OCI-LY7 (cell line): ENCODE data around the gene MPI. TPM values are rescaled to one million over a fixed set of nuclear protein-coding genes. Genes with fewer than 3 reads are reported as not detected.

Experiments
- BruUV-seq: library from RNA; stranded (reverse); fragments of 400-500 nt; replicated peaks from 2 replicates; lab custom pipeline; 2021; lab: Mats Ljungman, UMichigan
- CTCF ChIA-PET: fragments of 300-600 bp; sonication (Branson Sonifier 250); formaldehyde crosslinking; loops from one replicate; lab custom pipeline; 2022; ENCODE audit warnings: antibody characterized with exemption; ENCODE audit not compliant: unreplicated experiment; lab: Charles Lee
- POLR2A ChIA-PET: fragments of 300-600 bp; sonication (Branson Sonifier 250); formaldehyde crosslinking; loops from one replicate; lab custom pipeline; 2022; ENCODE audit warnings: antibody characterized with exemption; lab: Charles Lee
- DNase-seq: peaks from one replicate; pipeline ENCODE4 v3.0.0-alpha.2; 2015; ENCODE audit warnings: low spot score
- H2AFZ ChIP-seq: fragments of 200-600 bp; sonication (generic), shearing (Covaris generic); 2 replicates; pipeline ENCODE4 v1.6.1; 2014; ENCODE audit warnings: mild to moderate bottlenecking, antibody characterized with exemption, low read length, moderate library complexity
- H3K27ac ChIP-seq: fragments of 200-600 bp; sonication (generic); 2 replicates; pipeline ENCODE4 v1.5.1; 2014; ENCODE audit warnings: mixed run types, low read depth, mild to moderate bottlenecking, moderate library complexity, low read length, inconsistent platforms; ENCODE audit not compliant: poor library complexity, severe bottlenecking
- H3K36me3 ChIP-seq: fragments of 200-600 bp; sonication (generic); 2 replicates; pipeline ENCODE4 v1.6.1; 2014; ENCODE audit warnings: mild to moderate bottlenecking, antibody characterized with exemption, low read length, moderate library complexity, mixed read lengths; ENCODE audit not compliant: insufficient read depth
- H3K4me1 ChIP-seq: fragments of 200-600 bp; sonication (generic); 2 replicates; pipeline ENCODE4 v1.5.1; 2014; ENCODE audit warnings: mild to moderate bottlenecking, low read length; ENCODE audit not compliant: insufficient read depth, poor library complexity, severe bottlenecking
- H3K4me2 ChIP-seq: fragments of 200-600 bp; sonication (generic); 2 replicates; pipeline ENCODE4 v1.6.1; 2014; ENCODE audit warnings: mild to moderate bottlenecking, low read length
- H3K4me3 ChIP-seq: fragments of 200-600 bp; sonication (generic); 2 replicates; pipeline ENCODE4 v1.5.1; 2014; ENCODE audit warnings: mild to moderate bottlenecking, low read depth, low read length; ENCODE audit not compliant: poor library complexity, severe bottlenecking
- H3K79me2 ChIP-seq: fragments of 200-600 bp; sonication (generic); 2 replicates; pipeline ENCODE4 v1.6.1; 2016; ENCODE audit warnings: low read depth, mild to moderate bottlenecking, low read length, moderate library complexity, mixed read lengths; ENCODE audit not compliant: insufficient read depth
- H3K9me2 ChIP-seq: fragments of 200-600 bp; sonication (generic); 2 replicates; pipeline ENCODE4 v1.6.1; 2016; ENCODE audit warnings: mild to moderate bottlenecking, low read length, mixed read lengths; ENCODE audit not compliant: insufficient read depth
- H3K9me3 ChIP-seq: fragments of 200-600 bp; sonication (generic); 2 replicates; pipeline ENCODE4 v1.6.1; 2014; ENCODE audit warnings: mild to moderate bottlenecking, mixed run types, low read length, mixed read lengths
- H4K20me1 ChIP-seq: fragments of 200-600 bp; sonication (generic); 2 replicates; pipeline ENCODE4 v1.6.1; 2014; ENCODE audit warnings: mild to moderate bottlenecking, antibody characterized with exemption, low read length, moderate library complexity, mixed read lengths; ENCODE audit not compliant: insufficient read depth
- CTCF ChIP-seq: fragments of 200-600 bp; sonication (generic); conservative IDR thresholded peaks from 2 replicates; pipeline ENCODE4 v1.5.1; 2014; ENCODE audit warnings: mild to moderate bottlenecking, antibody characterized with exemption, low read length, moderate library complexity, mixed read lengths
- EZH2phosphoT487 ChIP-seq: fragments of 200-600 bp; sonication (generic); IDR thresholded peaks from 2 replicates; pipeline ENCODE4 v1.6.1; 2018; ENCODE audit warnings: low read depth, borderline replicate concordance, mild to moderate bottlenecking, mixed run types, antibody characterized with exemption, low read length, moderate library complexity, mixed read lengths
- intact Hi-C: fragments of 100-400 bp; cut with micrococcal nuclease; formaldehyde crosslinking; loops from one replicate; pipeline ENCODE4 v1.10.0; 2022; ENCODE audit not compliant: unreplicated experiment
- total RNA-seq, 2 experiments: library from RNA; depleted of rRNA in 1 of 2; stranded (reverse); fragments of >200 nt in 1 of 2; shearing (Covaris generic) in 1 of 2; gene quantifications; 2 replicates each; pipeline ENCODE4 v1.2.3, GENCODE V29; 2014 to 2022

Gene MPI
- total RNA-seq, 2 experiments from 2014 or later = 58.9 to 67.2 TPM

- Histone ChIP-seq H3K36me3 (peaks cover 77% of the 10 kb centered on the region), H3K9me3 (no peaks in the 10 kb centered on the region), H3K27ac (peak overlapping the region; percentile 19), H4K20me1 (no peaks in the 10 kb centered on the region), H3K9me2 (no peaks in the 10 kb centered on the region), H3K4me1 (peaks cover 39% of the 10 kb centered on the region), H2AFZ (no peak overlapping the region), H3K4me3 (no peak overlapping the region), H3K4me2 (0 out of 2 replicates have a peak overlapping the region, but pooled peaks have one; percentile 2), H3K79me2 (peaks cover 7% of the 10 kb centered on the region; the same call in 1 of the 2 replicates)
- ChIA-PET CTCF (interaction anchor here (0.5 to 1.6 kb wide), 12 partner anchors 8 to 405 kb away, joined by 3 to 6 read pairs (median 3); partner anchors contain the start of gene ULK3), POLR2A (interaction anchor here (0.9 to 1.5 kb wide), 4 partner anchors 12 to 43 kb away, joined by 3 to 6 read pairs (median 4); partner anchors contain the start of gene MPI)
- TF ChIP-seq EZH2phosphoT487 (no peak), CTCF (peak; percentile 99)
- no TSS peak for BruUV-seq
- DNase-seq = peak; percentile 72
- intact Hi-C loops = loop anchor here (1.0 to 5.0 kb wide), 4 partner anchors 49 to 264 kb away; partner anchors contain the start of gene ULK3
Observed at GRCh38 chr15:74901612-74902063, 11.8 kb downstream of the MPI start.

GRCh38 chr15:74902295-74903075 lies 12.6 kb downstream of the MPI start:
- Histone ChIP-seq H3K9me2 (no peaks in the 10 kb centered on the region), H4K20me1 (no peaks in the 10 kb centered on the region), H3K4me2 (peak overlapping the region; percentile 12; the same call in 1 of the 2 replicates), H3K4me1 (peaks cover 45% of the 10 kb centered on the region), H3K79me2 (peaks cover 7% of the 10 kb centered on the region; the same call in 1 of the 2 replicates), H3K4me3 (no peak overlapping the region), H3K9me3 (no peaks in the 10 kb centered on the region), H3K36me3 (peaks cover 70% of the 10 kb centered on the region), H3K27ac (peak overlapping the region; percentile 19), H2AFZ (no peak overlapping the region)
- POLR2A ChIA-PET = interaction anchor here (0.5 to 1.5 kb wide), 6 partner anchors 12 to 181 kb away, joined by 3 to 6 read pairs (median 5); partner anchors contain the start of gene MPI
- CTCF ChIA-PET = interaction anchor here (0.5 to 1.6 kb wide), 13 partner anchors 7 to 406 kb away, joined by 3 to 6 read pairs (median 3); partner anchors contain the start of gene ULK3
- BruUV-seq = no TSS peak
- intact Hi-C loops = loop anchor here (5.0 kb wide), 1 partner anchor 265 kb away; no protein-coding TSS in a partner anchor
- DNase-seq = no peak
- TF ChIP-seq CTCF (no peak), EZH2phosphoT487 (no peak)
